Hepatic stellate cell (primary cell): ENCODE data around the gene IL18R1.

Source experiments
- DNase-seq: peaks from one replicate; pipeline ENCODE4 v3.0.0; 2011; ENCODE audit warnings: low spot score

Gene IL18R1

DNA sequence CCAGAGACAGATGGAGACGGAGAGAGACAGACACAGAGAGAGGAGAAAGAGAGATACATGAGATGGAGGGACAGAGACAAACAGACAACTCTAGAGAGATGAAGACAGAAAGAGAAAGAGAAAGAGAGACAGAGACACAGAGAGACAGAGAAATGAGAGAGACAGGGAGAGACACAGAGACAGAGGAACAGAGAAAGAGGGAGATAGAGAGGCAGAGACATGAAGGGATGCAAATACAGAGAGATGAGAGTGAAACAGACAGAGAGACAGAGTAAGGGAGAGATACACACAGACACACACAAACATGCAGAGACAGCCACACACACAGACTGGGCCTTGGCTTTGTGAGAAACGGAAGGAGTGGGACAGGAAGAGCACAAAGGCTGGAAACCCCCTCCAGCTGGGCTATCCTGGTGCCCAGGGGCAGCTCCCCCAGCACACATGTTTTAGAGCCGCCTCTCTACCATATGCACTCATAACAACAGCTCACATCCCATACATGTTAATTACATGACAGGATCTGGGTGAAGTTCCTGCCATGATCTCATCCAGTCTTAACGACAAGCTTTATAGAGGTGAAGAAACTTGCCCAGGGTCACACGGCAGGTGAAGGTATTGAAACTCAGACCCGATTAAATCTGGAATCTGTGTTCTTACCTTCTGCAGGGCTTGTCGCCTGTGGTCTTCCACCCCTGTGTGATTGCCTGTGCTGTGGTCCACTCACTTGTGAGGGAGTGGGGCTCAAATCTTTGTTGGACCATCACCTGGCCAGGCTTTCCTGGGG is 32.4 kb downstream of the IL18R1 start:
- no peak for DNase-seq

DNA sequence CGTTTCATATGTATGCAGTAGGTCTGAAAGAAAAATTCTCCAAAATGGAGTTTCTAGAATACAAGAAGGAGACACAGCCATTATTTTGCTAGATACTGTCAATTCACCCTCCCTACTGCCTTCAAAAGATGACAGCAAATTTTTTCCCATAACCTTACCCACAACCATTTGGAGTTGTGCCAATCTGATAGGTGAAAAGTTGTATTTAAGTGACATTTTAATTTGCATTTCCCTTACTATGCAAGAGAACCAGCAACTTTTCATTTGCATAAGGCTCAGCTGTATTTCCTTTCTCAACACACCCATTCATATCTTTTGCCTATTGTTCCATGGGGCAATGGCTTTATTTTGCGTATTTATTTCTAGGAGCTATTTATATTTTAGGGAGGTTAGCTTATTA is 36.0 kb downstream of the IL18R1 start:
- no peak for DNase-seq

DNA sequence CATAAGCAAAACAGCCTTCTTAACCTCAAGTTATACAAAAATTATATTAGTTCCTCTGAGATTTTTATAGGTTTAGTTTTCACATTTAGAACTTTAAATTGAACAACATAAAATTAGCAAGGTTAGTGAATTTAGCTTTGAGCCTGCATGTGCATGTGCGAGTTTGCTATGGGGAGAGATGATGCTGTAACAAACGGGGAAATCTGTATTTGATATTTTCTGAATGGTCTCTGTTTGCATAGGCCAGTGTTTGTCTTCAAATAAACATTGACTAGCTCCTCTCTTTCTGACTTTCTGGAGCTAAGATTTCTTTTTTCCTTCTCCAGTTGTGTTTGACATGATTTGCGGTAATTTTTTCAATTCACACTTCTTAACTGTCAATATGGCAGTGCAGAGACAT is 36.5 kb downstream of the IL18R1 start:
- DNase-seq, result no peak

DNA sequence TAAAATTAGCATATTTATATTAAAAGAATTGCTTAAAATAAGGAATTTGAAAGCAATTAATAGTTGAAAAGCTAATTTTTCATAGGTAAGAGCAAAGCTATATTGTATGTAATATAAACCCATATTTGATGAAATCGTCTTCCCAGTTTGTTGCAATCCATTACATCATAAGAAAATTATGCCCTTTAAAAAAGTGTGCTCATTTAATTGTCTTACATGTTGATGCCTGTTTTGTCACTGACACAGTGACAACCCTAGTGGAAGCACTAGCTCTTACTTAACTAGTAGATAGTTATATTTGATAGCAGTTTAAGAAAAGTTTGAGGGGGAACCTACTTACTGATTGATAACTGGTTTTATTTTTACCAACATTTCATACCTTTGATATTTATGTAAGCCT is 37.3 kb downstream of the IL18R1 start:
- DNase-seq, result no peak

DNA sequence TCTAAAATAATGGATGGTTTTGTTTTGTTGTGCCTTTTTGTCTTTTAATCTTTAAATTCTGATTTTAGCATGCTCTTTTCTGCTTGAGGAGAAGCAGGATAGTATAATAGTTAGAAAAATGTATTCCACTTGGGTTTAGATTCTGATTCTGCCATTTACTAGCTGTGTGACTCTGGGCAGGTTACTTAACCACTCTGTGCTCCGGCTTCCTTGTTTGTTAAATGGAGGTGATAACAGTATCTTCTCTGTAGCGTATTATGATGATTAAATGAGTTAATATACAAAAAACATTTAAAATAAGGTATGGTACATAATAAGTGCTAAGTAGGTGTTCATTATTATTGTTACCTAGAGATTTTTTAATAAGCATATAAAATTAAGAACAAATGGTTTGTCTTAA is 40.4 kb downstream of the IL18R1 start:
- no peak for DNase-seq

DNA sequence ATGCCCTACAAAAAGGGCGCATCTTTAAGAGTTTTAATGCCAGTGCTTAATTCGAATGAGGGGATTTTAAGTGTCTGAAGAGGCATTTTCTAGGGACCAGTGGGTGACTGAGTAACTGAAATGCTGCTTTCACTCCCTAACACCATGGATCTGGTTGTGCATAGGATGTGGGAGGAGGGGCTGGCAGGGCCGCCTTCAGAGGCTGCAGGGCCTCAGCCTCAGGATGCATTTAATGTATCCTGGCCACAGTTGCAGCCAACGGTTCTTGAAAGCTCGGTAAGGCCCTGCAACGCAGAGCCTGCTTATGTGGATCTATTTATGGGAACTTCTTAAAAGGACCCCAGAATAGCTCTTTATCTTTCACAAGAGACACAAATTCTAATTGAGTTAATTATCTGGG is 41.6 kb downstream of the IL18R1 start:
- DNase-seq, result no peak

DNA sequence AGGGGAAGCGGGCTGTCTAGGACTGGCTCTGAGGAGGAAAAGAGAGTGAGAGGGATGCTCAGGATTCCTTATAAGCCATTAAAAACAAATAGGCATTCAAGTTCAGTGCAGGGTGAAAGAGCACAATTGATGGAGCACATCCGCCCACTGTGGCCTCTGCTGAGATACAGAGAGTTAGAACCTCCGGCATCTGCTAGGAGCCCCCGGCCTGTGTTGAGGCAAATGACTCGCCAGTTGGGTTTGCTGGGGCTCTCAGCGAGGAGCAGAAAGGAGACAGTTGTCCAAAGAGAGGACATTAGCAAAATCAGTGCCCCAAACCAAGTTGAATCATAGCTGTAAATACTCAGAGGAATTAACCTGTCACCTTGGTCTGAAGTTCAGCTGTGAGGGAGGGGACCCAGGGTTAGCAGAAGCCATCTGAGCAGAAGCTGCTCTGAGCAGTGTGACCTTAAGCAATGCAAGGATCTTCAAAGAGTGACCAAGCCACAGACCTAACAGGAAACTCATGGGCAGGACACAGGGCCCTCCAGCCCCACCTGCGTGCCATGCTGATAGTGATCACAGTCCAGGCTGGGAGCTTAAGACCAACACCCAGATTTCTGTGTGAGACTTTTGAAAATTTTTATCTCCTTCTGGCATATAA is 44.0 kb downstream of the IL18R1 start:
- no peak for DNase-seq

DNA sequence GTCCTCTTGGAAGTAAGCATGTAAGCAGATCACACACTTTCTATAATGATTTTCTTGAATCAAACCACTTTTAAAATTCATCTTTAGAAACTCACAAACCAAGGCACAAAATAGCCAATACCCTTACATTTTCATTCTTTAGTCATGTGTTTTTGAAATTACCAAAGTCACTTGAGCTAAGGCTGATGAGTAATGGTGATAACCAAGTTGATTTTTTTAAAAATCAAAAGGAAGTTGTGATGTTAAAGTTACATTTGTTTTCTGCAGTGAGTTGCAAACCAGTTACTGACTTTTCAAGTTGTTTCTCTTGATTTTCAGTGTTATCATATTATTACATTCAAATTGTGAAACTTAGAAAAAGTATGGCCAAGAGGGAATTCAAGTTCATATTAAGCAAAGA is 45.9 kb downstream of the IL18R1 start:
- no peak for DNase-seq

DNA sequence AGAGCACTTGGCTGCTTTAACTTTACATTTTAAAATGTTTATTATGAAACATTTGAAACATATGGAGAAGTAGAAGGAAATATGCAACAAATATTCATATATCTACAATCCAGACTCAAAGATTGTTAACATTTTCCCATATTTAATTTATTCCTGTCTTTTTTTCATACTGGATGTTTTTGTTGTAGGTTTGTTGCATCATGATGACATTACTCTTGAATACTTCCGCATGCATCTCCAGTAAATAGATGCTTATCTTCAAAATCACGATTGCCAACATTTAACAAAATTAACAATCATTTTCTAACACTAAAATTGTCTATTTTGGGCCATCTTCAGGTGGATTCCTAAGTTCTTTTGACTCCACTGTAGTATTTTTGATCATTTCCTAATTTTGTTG is 46.3 kb downstream of the IL18R1 start:
- DNase-seq, result no peak

DNA sequence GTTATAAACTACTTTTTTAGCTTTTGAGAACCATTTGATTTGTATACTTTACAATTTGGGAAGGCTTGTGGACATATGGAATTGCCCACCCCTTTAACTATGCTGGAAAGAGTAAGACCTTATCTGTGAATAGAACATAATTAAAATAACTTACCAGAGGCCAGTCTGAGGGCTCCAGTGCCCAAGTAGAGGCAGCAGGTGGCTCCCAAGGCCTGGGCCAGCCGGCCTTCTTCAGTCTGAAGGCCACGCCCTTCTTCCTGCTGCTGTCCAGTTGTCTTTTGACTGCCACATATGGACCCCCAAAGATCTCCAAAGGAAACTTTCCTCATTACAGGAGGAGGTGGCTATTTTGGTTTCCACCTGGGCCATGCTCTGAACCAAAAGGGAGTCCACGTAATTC is 55.4 kb downstream of the IL18R1 start:
- DNase-seq, result no peak

DNA sequence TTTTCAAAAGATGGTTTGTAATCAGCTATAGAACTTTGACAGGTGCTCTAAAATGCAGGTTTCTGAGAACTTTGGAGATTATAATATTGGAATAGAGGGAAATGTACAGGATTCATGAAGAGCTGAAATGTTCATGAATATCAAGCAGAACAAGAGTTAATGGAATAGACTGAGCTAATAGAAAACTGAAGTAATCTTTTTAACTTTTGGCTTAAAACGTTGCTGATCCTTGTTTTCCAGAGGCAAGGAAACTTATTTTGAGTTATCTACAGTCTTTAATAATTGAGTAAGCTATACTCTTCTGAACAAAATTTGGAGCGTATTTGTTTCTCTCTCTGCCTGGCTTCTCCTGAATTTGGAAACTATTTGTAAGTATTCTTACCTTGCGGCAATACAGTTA is 56.6 kb downstream of the IL18R1 start:
- no peak for DNase-seq

DNA sequence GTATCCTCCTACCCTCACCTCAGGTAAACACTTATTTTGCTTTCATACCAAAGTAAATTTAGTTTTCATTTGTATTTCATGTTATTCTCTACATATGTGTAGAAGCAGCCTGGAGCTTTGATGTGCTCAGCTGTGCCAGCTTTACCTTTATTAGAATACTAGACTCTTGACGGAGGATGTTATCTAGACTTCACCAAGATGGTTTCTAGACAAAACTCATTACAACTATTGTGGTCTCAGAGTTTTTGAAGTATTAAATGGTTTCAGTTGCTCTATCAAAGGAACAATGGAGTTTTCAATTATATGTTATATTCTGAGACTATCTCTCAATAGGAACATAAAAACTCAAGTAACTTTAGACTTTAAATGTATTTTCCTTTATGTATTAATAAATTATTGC is 62.4 kb downstream of the IL18R1 start:
- DNase-seq, result no peak

DNA sequence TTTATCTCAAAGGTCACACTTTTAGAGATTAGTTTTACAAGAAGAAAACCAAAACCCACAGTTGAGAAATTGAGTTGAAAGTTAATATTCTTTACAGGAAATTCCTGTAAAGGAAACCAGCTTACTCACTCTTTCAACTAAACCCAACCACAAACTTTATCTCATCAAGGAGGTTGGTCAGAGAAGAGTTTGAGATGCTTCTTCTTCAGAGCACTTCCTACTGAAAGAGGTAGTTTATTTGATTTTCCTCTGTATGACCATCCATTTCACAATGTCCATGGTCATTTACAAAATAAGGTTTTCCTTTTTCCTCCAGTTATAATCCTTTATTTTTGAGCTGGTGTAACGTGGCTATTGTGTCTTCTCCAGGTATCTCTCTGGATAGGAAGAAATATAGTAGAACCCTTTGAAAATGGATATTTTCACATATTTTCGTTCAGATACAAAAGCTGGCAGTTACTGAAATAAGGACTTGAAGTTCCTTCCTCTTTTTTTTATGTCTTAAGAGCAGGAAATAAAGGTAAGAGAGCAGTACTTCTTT is 62.9 kb downstream of the IL18R1 start:
- no peak for DNase-seq

DNA sequence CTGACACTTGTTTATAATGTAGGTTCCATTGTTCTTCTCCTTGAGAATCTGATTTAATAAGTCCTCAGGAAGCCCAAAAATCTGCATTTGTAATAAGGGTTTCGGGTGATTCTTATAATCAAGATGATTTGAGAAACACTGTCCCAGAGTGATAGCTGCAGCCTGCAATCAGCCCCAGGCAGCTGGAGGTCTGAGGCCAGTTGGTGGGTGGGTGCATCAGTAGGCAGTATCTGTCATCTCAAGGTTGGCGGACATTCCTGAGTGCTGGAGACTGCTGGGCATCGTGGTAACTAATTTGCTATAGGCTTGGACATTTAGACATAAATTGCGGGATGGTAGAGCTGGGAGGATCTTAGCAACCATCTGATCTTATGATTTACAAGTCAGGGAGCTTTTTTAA is 64.7 kb downstream of the IL18R1 start:
- no peak for DNase-seq

DNA sequence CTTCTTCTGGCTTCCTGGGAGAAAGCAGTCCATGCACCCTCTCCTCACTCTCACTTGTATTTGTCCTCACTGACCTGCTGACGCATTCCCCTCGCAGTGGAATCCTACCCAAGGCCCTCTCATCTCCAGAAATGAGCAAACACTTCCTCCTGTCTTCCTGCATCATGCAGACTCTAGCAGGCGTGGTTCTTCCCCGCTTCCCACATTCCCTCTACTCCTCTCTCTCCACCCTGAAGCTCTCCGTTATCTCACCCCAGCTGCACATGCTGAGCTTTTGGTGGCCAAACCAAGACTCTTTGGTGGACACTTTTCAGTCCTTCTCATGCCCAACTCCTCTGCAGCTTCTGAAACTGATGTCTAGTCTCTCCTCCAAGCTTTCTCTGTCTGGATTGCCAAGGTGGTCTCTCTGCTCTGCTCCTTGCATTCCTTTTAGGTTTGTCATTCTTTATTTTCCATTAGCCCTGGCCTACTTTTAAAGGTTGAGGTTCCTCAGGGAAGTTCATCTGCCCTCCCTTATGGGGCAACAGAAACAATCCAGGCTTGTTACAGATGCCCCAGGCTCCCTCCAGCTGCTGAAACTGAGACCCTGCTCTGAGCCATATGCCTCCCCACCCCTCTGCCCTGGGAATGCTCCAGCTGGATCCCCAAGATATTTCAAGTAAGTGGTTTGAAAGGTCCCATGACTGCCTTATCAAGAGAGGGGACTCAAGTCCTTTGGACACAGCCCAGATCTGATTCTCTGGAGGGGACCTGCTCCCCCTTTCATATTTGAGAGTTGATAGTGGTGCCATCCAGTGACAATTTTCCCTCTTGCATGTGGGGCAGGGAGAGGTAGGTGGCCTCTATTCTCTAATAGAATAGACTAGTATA is 66.5 kb downstream of the IL18R1 start:
- DNase-seq, result no peak

DNA sequence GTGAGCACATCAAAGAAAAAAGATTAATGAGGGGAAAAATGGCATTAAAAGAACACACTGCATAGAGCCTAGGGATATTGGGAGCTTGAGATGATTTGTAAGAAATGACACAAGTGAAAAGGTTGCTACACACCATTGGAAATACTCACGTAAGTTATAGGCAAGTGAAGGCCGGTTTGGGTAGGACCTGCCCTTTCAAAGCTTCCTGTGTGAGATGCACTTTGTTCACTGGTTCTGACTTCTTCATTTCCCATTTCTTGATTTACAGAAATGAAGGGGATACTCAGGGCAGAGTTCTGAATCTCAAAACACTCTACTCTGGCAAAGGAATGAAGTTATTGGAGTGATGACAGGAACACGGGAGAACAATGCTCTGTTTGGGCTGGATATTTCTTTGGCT is 67.3 kb downstream of the IL18R1 start, which contains the start of gene IL18RAP:
IL18RAP (plus strand) TSS at position 251 of the 400 bp plus-strand sequence; CDS start at position 369, 118 bp downstream.
- no peak for DNase-seq

DNA sequence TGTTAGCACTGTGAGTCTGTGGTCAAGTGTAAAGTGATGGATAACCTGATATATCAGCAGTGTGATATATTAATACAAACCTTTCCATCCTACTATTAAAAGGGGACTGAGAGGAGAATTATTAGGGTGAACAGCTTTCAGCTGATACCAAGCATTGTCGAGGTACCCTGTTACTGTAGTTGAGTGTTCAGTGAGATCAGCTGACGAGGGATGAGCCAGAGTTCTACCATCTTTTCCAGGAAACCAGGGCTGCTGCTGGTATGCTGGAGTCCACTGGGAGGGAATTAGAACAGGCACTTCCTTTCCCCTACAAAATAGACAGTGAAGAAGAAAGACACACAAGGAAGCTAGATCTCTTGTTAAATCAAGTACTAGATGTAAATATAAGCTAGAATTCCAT is 67.8 kb downstream of the IL18R1 start:
- no peak for DNase-seq

DNA sequence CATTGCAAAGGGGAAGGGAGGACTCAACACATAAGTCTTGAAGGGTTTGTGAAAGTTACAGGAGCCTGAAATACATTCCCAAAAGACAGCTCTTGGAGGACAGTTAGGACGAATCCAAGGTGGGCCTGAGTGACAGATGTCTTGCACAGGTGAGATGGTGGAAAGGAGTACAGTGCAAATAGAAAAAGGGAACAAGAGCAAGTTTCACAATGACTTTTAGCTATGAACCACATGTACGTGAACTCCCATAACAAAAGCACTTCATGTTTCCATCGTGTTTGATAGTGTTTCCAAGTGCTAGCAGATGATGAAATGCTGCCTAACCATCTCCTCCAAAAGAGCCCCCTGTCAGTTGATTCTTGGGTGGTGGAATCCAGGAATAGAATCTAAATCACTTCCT is 69.2 kb downstream of the IL18R1 start:
- DNase-seq, result no peak

DNA sequence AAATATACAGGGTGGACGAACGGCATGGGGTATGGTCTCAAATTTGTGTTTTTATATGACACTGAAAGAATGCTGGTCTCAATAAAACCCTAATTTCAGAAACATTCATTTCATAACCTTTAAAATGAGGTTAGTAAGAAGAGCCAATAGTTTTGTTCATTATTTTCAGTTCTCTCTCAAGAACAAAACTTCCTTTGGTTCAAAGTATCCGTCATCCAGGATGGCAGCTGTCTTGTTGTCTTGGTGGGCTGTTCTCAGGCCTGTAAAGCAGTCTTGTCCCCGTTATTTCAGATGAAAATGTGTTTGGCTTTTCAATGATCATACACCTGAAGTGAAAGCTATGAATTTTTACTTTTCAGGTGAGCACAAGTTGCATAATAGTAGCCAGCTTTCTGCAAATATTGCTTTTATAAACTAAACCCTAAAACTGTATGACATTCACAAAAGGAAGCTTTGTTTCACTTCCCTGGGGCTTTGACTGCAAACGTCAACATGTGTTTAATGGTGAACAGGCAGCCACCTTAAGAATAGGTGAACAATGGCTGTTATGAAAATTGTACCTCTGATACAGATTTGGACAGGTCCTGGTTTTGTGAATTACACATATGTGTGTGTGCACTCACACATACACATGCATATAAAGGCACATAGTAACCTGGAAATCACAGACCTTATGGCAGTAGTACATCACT is 70.0 kb downstream of the IL18R1 start:
- no peak for DNase-seq

DNA sequence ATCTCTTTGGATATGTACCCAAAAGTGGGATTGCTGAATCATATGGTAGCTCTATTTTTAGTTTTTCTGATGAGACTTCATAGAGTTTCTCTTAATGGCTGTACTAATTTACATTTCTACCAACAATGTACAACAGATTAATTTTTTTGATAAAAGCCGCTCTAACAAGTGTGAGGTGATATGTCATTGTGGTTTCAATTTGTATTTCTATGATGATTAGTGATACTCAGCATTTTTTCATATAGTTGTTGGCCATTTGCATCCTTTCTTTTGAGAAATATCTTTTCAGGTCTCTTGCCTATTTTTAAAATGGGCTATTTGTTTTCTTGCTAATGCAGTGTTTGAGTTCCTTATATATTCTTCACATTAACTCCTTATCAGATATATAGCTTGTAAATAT is 71.7 kb downstream of the IL18R1 start:
- DNase-seq, result no peak

DNA sequence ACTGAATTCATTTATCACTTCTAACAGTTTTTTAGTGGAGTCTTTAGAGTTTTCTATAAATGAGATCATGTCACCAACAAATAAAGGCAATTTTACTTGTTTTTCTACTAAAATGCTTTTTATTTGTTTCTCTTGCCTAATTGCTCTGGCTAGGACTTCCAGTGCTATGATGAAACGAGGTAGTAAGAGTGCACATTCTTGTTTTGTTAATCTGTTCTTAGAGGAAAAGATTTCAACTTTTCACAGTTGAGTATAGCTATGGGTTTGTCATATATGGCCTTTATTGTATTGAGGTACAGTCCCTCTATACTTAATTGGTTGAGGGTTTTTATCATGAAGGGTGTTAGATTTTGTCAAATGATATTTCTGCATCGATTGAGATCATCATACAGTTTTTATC is 73.0 kb downstream of the IL18R1 start:
- no peak for DNase-seq

DNA sequence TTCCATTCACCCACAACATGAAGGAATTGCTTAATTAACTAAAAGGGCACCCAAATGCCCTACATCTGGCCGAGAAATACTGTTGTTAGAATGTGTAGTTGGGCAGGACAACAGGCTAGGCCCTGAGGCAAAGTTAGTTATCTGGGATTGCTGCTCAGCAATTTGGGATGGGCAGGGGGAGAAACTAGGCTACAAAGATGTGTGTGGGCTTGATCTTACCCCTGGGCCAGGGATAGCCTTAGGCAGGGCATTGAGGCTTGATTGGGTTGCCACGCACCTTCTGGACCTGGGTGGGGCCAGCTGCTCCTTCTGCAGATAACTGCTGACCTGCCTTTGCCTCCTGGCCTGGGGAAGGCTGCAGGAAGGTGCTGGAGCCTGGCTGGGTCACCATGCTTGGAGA is 76.8 kb downstream of the IL18R1 start:
- no peak for DNase-seq
